Adrenal gland (tissue), 5 donors: ENCODE results near the gene ARHGAP18.

Source experiments
- CTCF ChIP-seq, 6 experiments: fragments of 450-650 bp in 4 of 6; fragments of 200-600 bp in 2 of 6; sonication (generic) in 1 of 6; IDR thresholded peaks; 1 replicate in 5 of 6; 2 replicates in 1 of 6; pipeline versions ENCODE4 v1.5.1 to v1.8.0; 2016 to 2021; ENCODE audit warnings: antibody characterized with exemption in 6 of 6, mild to moderate bottlenecking in 2 of 6, moderate library complexity in 1 of 6
- POLR2A ChIP-seq, 2 donors: fragments of 450-650 bp; IDR thresholded peaks; one replicate each; pipeline ENCODE4 v1.6.1; 2017; ENCODE audit warnings: antibody characterized with exemption in 2 of 2, mild to moderate bottlenecking in 2 of 2, moderate library complexity in 1 of 2
- donor health status: DM: no; HTN: no; CAD: no.

GRCh38 chr6:129696028-129696418 is 14.0 kb downstream of the ARHGAP18 start:
- no peak for TF ChIP-seq CTCF (IDR thresholded peaks at IDR 0.05)
- no peak for TF ChIP-seq POLR2A (IDR thresholded peaks at IDR 0.05)
